Astrocyte (in vitro differentiated cells and primary cell): ENCODE data around the gene RAP2B.

ENCODE experiments used
- CTCF ChIP-seq: IDR thresholded peaks from 2 replicates; pipeline ENCODE4 v1.5.1; 2011; ENCODE audit warnings: low read depth, mild to moderate bottlenecking, inconsistent platforms, low read length, moderate library complexity; ENCODE audit not compliant: insufficient read depth
- EZH2 ChIP-seq: IDR thresholded peaks from 2 replicates; pipeline ENCODE4 v1.6.1; 2012; ENCODE audit warnings: mild to moderate bottlenecking, low read length, inconsistent platforms; ENCODE audit not compliant: insufficient read depth

GRCh38 chr3:153165261-153165681, 3.2 kb downstream of the RAP2B start:
- TF ChIP-seq CTCF: peak; percentile 38
- no peak for TF ChIP-seq EZH2
